SK-MEL-5 (cell line): ENCODE results near the gene MARCKSL1. TPM values are rescaled to one million over a fixed set of nuclear protein-coding genes. Genes with fewer than 3 reads are reported as not detected.
A peak's percentile ranks its signal among the peaks of the same experiment; 100 is the strongest.
"Not testable (repeated sequence)": the region's sequence is repeated elsewhere in the genome, so short reads cannot be mapped to it uniquely, and the experiment has no call there.

ENCODE experiments used
- DNase-seq: peaks from one replicate; pipeline ENCODE4 v3.0.0-alpha.2; 2016; ENCODE audit warnings: low read depth, low spot score
- in situ Hi-C: cut with HindIII; loops from 2 replicates; pipeline ENCODE4 v1.10.0; 2016; ENCODE audit warnings: low sequenced_read_pairs, high pct_unique_total_duplicates, low pct_unique_long_range_greater_than_20kb
- small RNA-seq, 2 experiments: library from RNA; depleted of rRNA; stranded (forward); fragments of <200 nt; gene quantifications; one replicate each; pipeline ENCODE3, GENCODE V24; 2014
- total RNA-seq: library from RNA; depleted of rRNA; stranded (reverse); fragments of >200 nt; shearing (Covaris generic); gene quantifications from 2 replicates; pipeline ENCODE4 v1.2.3, GENCODE V29; 2014; rRNA removed

The MARCKSL1 gene
- total RNA-seq, 1 experiment from 2014 or later = 82.8 TPM

DNA sequence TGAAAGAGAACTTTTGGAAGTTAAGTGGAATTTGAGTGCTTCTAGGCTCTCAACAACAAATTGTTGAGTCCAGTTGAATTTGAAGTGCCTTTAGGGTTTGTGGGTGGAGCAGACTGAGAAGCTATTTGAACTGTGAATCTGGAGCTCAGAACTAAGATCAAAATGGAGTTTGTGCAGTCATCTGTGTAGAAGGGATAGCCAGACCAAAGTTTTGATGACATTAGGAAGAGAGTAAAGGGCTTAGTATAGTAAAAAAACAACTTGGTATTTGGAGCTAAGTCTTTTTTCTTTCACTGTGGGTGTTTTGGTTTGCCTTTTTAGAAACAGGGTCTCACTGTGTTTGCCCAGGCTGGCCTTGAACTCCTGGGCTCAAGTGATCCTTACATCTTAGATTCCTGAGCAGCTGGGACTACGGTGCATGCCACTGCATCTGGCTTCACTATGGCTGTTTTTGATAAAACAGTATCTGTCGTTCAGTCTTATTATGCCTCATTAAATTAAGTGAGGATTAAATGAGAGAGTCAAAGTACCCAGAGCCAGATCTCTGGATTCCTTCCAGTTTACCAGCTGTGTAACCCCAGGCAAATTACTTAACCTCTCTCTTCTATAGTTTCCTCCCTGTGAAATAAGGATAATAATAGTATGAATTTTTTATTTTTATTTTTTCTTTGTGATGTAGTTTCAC, 24.2 kb downstream of the MARCKSL1 start:
- DNase-seq = no peak
- in situ Hi-C loops = no loop called here

DNA sequence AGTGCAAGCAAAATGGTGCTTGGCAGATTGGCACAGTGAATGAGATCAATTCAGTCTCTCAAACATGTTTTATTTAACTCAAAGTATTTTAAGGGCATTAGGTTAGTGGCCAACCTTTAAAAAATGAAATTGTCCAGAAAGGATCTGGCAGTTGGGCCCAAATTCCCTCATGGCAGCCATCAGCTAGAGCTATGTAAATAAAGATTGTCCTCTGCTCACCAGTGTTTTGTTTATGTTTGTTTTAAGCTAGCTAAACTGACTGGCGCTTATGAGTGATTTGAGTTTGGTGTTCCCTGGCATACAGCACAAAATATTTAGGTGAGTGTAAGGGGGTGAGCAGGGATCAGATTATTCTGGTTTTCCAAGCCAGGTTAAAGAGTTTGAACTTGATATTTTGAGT, 26.1 kb downstream of the MARCKSL1 start:
- in situ Hi-C loops = no loop called here

DNA sequence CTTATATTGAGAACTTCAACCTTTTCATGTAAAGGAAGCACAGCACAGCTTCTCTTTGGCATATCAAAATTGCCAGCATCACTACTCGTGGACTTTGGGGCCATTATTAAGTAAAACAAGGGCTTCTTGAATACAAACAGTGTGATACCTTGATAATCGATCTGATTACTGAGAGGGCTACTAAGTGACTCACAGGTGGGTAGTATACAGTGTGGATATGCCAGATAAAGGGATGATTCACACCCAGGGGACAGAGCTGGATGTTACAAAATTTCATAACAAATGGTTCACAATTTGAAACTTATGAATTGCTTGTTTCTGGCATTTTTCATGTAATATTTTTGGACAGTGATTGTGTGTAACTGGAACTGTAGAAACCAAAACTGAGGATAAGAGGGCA, 28.7 kb downstream of the MARCKSL1 start:
- DNase-seq = no peak
- in situ Hi-C loops = no loop called here

More for the DNA sequence above, 26.1 kb downstream of the MARCKSL1 start:
- no peak for DNase-seq

DNA sequence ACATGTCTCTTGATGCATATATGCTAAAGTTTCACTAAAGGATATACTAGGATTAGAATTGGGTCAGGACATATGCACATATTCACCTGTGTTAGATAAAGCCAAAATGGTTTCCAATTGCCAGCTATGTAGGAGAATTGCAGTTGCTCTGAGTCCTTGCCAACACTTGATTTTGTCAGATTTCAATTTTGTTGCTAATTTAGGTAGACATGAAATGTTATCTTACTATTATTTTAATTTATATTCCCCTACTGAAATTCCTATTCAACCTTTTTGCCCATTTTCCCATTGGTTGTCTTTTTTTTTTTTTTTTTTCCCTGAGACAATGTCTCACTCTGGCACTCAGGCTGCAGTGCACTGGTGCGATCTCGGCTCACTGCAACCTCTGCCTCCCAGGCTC, 30.7 kb downstream of the MARCKSL1 start:
- DNase-seq = no peak
- in situ Hi-C loops = no loop called here

DNA sequence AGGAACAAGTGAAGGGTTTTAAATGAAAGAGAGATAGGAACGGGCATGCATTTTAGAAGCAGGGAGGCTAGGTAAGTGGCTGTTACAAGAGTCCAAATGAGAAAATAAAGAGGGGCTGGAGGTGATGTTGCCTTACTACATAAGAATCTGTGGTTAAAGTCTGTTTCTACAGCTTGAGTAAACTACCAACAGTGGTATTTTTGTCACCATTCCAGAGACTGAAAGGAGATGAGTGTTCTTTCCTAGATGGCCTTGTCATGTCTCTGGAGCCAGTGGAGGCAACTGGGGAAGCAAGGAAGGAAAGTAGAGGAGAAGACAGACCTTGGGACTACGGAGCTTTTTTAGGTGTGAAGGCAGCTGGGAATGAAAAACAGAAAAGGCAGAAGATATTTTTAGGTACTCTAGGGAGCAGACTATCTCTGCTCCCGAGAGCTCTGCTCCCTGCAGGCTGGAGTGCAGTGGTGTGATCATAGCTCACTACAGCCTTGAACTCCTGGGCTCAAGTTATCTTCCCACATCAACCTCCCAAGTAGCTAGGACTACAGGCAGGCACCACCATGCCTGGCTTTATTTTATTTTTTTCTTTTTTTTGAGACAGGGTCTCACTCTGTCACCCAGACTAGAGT, 31.9 kb downstream of the MARCKSL1 start:
- DNase-seq = no peak
- in situ Hi-C loops = no loop called here

DNA sequence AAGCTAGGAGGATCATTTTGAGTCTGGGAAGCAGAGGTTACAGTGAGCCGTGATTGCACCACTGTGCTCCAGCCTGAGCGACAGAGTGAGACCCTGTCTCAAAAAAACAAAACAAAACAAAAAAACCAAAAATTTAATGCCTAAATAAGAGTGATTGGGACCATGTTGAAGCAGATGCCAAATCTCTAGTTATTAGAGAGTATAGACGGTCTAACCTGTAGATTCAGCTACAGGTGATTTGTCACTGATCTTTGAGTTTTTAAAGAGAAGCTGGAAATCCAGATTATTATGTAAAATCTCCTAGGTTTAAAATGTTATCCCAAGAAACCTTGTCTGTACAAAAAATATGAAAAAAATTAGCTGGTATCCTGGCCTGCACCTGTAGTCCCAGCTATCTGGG, 32.7 kb downstream of the MARCKSL1 start:
- in situ Hi-C loops = no loop called here
- no peak for DNase-seq

DNA sequence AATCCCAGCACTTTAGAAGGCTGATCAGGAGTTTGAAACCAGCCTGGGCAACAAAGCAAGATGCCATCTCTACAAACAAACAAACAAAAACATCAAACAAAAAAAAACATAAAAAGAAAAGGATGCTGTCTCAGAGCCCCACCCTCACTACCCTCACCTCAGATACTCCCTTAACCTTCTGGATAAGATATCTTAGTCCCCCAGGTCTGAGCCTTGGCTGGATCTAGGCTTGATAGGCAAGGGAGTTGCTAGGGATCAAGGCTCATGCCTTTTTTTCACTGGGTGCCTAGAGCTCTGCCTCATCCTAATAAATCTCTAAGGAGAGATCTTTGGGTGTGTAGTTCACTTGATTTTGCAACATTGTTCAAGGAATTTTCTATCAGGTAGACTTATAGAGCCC, 36.7 kb downstream of the MARCKSL1 start:
- in situ Hi-C loops = no loop called here
- DNase-seq = no peak

DNA sequence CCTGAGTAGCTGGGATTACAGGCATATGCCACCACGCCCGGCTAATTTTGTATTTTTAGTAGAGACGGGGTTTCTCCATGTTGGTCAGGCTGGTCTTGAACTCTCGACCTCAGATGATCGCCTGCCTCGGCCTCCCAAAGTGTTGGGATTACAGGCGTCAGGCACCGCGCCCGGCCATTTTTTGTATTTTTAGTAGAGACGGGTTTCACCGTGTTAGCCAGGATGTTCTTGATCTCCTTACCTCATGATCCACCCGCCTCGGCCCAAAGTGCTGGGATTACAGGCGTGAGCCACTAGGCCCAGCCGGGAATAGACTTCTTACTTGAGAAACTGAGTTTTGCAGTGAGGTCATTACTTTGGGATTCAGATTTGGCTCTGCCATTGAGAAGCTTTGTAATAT, 37.8 kb downstream of the MARCKSL1 start:
- in situ Hi-C loops, DNase-seq: not testable (repeated sequence)

DNA sequence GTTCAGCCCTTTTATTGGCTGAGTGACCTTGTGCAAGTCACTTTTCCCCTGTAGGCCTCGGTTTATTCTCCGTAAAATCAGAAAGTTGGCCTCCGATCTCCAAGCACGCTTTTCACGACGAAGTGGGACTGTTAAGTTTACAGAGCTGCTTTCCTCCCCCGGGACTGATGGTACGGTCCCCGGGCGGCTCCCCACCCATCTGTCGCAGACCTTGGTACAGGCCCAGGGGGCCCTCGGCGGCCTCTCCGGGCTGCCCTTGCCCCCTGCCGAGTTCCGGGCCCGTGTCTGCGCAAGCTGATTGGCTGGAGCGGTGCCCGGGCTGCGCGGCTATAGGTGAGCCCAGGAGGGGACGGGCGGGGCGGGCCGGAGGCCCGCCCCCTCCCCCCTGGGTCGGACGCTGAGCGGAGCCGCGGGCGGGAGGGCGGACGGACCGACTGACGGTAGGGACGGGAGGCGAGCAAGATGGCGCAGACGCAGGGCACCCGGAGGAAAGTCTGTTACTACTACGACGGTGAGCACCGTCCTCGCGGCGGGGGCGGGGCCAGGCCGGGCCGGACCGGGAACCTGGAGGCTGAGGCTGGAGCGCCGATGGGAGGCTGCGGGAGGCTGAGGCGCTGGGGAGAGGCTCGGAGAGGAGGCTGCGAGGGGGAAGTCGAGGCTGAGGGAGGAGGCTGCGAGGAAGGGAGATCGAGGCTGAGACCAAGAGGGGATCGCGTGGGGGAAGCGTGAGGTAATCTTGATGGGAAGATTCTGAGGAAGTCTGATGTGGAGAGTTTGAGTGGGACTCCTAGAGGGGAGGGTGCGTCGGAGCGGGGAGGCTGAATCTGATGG, 44.1 kb downstream of the MARCKSL1 start, which contains the start of gene HDAC1:
Gene HDAC1, plus strand, starts transcription at position 376 of the 831 bp plus-strand sequence. Its CDS starts 87 bp downstream, at position 463.
- DNase-seq = peak; percentile 94
- in situ Hi-C loops = no loop called here

DNA sequence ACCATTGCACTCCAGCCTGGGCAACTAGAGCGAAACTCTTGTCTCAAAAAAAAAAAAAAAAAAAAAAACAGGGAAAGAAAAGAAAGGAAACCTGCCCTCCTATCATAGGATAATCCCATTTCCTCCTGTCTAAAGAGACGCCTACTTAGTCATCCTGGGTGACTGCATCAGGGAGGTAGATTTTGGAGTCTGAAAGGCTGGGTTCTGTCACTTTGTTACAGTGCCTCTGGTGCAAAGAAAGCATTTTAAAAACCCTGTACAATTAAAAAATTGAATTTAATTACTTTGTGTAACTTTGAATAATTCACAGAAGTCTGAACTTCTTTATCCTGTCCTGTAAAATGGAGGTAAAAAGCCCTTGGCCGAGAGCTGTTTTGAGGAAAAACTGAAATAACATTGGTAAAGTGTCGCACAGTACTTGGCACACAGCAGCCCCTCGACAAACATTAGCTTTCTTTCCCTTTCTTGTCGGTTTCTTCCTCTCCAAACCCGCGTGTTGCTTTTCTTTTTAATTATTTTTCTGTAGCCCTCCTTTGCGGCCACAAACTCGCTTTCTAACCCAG, 44.8 kb downstream of the MARCKSL1 start:
- in situ Hi-C loops = no loop called here
- no peak for DNase-seq

DNA sequence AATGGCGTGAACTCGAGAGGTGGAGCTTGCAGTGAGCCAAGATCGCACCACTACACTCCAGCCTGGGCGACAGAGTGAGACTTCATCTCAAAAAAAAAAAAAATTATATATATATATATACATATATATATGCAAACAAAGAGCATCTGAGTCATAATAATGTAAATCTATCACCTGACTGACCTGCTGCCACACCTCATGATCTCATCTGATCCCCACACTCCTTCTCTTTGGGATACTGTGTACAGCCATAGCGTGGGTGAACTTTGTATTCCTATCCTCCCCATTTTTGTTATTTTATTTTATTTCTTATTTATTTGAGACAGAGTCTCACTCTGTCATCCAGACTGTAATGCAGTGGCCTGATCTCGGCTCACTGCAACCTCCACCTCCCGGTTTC, 46.8 kb downstream of the MARCKSL1 start:
- in situ Hi-C loops = no loop called here
- no peak for DNase-seq

DNA sequence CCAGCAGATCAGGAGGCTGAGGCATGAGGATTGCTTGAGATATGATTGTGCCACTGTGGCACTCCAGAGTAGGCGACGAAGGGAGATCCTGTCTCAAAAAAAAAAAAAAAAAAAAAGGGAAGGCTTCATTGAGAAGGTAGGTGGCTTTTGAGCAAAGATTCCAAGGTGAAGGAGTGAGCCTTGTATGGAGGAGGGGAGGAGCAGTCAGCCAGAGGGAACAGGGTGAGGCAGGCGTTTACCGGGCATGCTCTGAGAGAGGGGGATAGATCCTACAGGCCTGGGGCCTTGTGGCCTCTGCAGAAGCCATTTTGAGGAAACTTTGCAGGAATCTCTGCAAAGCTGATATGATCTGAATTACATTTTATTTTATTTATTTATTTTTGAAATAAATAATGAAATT, 49.3 kb downstream of the MARCKSL1 start:
- in situ Hi-C loops = no loop called here
- DNase-seq = no peak

DNA sequence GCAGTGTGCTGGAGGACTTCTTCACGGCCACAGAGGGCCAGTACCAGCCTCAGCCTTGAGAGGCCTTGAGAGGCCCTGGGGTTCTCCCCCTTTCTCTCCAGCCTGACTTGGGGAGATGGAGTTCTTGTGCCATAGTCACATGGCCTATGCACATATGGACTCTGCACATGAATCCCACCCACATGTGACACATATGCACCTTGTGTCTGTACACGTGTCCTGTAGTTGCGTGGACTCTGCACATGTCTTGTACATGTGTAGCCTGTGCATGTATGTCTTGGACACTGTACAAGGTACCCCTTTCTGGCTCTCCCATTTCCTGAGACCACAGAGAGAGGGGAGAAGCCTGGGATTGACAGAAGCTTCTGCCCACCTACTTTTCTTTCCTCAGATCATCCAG, 50.4 kb downstream of the MARCKSL1 start:
- in situ Hi-C loops = no loop called here
- DNase-seq = no peak

DNA sequence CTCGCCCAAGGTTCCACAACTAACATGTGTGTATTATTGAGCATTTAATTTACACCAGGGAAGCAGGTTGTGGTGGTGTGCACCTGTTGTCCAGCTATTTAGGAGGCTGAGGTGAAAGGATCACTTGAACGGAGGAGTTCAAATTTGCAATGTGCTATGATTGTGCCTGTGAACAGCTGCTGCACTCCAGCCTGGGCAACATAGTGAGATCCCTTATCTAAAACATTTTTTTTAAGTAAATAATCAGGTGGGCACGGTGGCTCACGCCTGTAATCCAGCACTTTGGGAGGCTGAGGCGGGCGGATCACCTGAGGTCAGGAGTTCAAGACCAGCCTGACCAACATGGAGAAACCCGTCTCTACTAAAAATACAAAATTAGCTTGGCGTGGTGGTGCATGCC, 51.3 kb downstream of the MARCKSL1 start:
- DNase-seq, in situ Hi-C loops: not testable (repeated sequence)

Small RNAs within 50 kb of the gene (small RNA-seq; reads per million reads assigned to genes)
- 0 reads per million in 2 experiments for gene RF00019

Other genes with a start within 250 kb of the MARCKSL1 start
- 33.8 and 34.1 TPM in 2 replicates for gene KPNA6, start 228.2 kb downstream of the MARCKSL1 start, total RNA-seq
- gene TXLNA, start 156.6 kb downstream of the MARCKSL1 start, total RNA-seq = 65.6 and 65.8 TPM in 2 replicates
- 8.6 and 12.2 TPM in 2 replicates for gene CCDC28B, start 135.6 kb downstream of the MARCKSL1 start, total RNA-seq
- 2.5 and 3.1 TPM in 2 replicates for gene IQCC, start 130.6 kb downstream of the MARCKSL1 start, total RNA-seq
- not detected in 2 replicates for gene DCDC2B, start 127.1 kb downstream of the MARCKSL1 start, total RNA-seq
- gene TMEM234, start 113.9 kb downstream of the MARCKSL1 start, total RNA-seq = 9.6 and 12.5 TPM in 2 replicates
- 554 and 565 TPM in 2 replicates for gene EIF3I, start 113.8 kb downstream of the MARCKSL1 start, total RNA-seq
- gene FAM167B, start 89.0 kb downstream of the MARCKSL1 start, total RNA-seq = 45.5 and 50.6 TPM in 2 replicates
- gene LCK, start 85.0 kb downstream of the MARCKSL1 start, total RNA-seq = not detected in 2 replicates
- gene HDAC1, start 44.1 kb downstream of the MARCKSL1 start, total RNA-seq = 98.0 and 99.1 TPM in 2 replicates
- gene FAM229A, start 26.3 kb upstream of the MARCKSL1 start, total RNA-seq = 0.74 and 0.85 TPM in 2 replicates
- 0.32 and 2.6 TPM in 2 replicates for gene TSSK3, start 26.3 kb upstream of the MARCKSL1 start, total RNA-seq
- gene BSDC1, start 58.2 kb upstream of the MARCKSL1 start, total RNA-seq = 40.7 and 46.8 TPM in 2 replicates
- gene ZBTB8B, start 128.8 kb upstream of the MARCKSL1 start, total RNA-seq = 0.35 and 0.50 TPM in 2 replicates
- 3.2 and 3.7 TPM in 2 replicates for gene ZBTB8A, start 203.2 kb upstream of the MARCKSL1 start, total RNA-seq